ENCODE measurements around the gene KLHL40.

Gene KLHL40

DNA sequence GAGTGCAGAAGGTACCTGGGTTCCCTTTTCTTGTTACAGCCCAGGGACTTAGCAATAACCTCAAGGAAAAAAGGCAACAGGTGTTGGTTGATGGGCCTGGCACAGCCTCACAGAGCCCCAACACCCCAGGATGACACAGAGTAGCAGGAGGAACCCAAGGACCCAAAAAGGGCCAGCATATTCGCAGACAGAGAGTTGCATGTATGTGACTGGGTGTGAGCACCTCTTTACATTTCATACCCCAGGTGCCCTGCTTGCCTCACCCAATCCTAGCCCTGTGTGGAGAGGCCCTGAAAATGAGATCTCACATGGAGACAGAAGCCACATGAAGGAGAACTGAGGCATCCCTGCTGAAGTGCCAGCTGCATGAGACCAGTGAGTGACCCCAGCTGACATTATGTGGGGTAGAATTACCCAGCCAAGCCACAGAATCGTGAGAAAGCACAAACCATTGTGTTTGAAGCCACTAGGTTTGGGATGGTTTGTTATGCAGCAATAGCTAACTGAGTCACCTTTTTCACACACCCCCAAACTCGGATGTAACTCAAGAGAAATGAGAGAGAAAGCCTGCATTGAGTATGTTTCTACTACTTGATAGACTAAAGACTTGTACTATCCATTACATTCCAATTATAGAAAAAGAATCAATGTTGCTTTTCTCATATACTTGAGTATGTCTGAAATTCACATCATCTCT lies 43.5 kb downstream of the KLHL40 start:
- DNase-seq, result no peak

DNA sequence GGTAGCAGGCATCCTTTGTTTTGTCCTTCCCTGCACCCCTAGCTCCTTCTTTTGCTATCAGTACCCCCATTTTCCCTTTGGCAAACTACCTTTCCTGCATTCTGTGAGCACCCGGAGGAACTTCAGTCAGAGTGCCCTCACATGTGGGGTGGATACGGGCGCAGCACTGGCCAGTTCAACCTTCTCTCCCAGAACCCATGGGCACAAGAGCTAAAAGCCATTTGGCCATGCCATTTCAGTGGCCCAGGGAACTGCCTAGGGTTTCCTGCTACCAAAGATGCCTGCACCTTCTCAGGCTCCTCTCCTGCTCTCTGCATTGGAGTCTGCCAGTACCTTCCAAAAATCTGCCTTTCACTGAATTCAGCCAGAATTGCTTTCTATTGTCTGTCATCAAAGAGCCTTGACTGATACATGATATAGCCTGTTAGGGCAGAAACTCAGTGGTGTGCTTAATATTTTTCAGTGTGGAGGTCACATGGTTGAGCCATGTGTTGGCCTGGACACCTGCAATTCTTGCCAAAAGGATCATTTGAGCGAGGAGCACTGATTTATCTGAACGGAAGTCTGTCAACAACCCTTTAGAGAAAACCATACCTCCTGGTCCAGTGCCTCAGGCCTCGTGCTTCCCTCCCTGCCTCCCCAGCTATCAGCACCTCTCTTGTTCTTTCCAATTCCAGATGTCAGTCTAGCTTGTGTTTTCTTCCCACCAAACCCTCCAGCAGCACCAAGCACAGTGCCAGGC lies 44.2 kb downstream of the KLHL40 start:
- no peak for DNase-seq

DNA sequence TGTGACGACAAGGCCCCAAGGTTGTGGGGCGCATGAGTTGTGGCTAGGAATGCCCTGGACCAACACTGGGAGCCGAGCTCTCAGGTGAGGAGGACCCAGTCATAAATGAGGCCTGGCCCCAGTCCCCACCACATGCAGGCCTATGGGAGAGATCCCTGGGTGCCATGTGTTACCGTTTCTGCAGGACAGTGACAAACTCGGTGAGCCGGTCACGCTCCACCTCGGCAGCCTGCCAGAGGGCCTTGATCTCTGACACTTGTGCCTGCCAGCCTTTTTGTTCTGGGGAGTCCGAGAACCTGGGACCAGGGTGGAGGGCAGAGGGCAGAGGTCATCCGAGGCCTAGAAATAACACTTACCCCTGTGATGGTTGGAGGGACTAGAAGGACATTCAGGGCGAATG lies 45.0 kb downstream of the KLHL40 start:
- DNase-seq, result no peak

DNA sequence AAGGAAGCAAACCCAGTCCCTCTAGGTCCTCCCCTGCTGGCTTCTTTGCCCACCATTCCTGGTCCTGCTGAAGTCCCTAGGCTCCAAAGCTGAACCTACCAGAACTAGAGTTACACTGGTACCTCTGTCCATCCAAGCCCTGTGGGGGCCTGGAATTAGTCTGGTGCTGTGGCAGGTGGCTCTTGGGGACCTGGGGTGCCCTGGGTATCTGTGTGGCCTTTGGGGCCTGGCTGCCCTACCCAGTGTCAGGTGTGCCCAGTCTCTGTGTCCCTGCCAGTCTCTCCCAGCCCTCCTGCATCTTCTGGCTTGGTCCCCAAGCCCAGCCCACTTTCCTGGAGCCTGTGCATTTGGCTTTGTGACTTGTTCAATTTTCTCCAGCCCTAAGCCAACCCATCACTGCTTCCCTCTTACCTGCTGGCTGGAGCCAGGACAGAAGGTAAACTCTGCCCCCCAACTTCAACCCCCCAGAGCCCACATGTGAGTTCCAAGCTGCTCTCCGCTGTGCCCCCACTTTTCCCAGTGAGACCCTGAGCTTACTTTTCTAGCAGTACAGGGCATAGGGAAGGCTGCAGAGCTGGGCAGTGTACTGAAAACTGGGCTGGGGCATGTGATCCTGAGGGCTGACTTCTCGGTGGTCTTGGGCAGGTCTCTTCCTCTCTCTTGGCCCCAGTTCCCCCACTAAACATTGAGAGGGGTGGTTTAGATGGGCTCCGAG lies 45.5 kb downstream of the KLHL40 start:
- DNase-seq, result no peak

DNA sequence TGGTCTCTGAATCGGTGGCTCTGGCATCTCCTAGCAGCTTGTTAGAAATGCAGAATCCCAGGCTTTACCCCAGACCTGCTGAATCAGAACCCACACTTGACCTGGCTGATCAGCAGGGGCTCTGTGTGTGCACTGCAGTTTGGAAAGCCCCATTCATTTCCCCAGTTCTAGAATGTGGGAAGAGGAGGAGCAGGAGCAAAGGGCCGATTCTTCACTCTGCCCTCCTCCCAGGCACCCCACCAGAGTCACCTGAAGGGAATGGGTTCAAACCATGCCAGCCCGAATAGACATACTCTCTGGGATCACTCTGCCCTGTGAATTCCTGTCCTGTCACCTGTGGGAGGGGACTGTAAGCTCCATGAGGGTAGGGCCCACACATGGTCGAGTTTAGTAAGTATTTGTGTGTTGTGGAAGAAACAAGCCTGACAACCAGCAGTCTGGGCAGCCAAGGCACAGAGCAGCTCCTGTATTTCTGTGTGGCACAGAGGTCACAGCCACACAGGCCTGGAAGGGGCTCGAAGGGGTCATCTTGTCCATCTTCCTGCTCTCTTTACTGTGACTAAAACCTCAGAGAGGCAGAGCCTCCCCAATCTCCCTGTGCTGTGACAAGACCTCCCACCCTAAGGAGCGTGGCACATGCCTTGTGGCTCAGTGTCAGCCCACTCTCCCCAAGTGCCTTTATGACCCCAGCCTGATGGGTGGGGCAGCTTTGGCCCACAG lies 46.3 kb downstream of the KLHL40 start:
- no peak for DNase-seq

DNA sequence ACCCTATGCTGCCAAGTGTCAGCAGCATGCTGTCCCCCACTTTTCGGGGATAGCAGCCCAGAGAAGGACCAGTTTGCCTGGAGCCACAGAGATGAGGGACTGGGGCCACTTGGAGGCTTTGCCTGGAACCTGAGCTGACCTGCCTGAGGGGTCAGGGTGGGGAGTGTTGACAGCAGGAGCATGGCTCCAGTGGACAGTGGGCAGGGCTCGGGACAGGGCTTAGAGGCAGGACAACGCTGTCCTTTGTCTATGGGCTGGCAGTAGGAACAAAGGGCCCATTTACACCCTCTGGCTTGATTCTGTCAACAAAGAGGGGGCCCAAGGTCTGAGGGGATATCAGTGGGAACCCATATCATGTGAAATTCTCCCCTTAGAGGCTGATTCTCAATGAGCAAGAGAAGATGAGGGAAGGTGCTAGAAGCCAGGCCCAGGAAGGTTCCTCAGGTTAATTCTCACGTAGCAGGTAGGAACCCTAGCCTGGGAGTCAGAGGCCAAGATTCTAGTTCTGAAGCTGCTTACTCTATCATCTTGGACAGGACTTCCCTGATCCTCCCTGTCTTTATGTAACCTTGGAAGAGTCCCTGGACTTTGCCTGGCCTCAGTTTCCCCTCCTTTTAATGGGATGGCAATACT lies 47.0 kb downstream of the KLHL40 start:
- DNase-seq, result no peak

DNA sequence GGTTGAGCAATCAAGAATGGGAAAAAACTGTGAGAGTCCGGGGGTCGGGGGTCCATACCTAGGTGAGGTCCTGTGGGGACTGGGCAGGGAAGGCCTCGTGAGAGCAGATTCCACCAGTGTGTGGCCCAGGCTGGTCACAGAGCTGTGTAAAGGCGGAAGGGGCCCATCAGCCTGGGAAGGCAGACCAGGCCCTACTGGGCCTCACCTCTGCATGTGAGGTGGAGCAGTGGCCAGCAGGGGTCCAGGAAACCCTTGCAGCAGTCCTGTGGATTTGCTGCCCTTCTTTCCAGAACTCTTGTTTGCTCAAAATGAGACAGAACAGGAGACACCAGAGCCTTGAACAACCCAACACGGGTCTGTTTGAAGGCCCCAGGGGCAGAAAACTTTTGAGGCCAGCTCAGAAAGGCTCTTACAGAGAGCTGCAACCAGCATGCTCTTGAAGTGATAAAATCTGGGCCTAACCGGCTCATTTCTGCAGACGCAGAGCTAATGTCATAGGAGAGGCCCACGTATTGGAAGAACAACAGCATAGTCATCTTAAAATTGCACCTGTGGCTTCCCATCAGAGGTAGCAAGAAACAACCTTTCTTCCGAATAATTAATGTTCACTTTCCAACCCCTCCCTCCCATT lies 47.6 kb downstream of the KLHL40 start:
- DNase-seq, result no peak

DNA sequence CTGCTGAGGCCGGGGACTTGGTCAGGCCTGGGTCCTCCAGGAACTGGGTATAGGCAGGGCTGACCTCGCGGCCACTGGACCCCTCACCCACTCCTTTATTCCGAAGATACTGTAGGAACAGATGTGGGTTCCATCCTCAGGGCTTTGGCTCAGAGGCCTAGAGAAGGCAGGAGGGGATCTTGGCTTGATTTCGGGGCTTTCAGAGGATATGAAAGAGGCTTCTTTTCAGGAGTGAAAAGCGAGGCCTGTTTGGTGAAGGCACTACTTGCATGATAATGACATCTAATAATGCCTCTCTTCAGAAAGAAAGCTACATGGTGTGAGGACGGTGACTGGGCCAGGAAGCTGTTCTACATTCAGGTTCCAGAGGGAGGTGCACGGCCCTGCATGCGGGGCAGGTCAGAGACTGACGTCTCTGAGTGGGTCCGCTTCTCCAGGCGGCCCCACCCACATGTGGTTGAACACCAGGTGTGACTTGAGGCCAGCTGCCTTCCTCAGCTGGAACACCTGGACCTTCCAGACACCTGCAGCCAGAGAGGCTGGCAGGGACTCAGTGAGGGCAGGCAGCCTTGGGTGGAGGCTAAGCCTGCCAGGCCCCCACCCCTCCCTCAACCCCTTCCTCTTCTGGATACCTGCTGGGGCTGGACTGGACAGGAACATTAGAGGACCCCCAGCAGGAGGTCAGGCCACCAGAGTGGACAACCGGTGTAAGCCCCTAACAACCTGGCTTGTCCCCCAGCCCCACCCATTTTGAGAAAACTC lies 48.3 kb downstream of the KLHL40 start:
- DNase-seq, result no peak

DNA sequence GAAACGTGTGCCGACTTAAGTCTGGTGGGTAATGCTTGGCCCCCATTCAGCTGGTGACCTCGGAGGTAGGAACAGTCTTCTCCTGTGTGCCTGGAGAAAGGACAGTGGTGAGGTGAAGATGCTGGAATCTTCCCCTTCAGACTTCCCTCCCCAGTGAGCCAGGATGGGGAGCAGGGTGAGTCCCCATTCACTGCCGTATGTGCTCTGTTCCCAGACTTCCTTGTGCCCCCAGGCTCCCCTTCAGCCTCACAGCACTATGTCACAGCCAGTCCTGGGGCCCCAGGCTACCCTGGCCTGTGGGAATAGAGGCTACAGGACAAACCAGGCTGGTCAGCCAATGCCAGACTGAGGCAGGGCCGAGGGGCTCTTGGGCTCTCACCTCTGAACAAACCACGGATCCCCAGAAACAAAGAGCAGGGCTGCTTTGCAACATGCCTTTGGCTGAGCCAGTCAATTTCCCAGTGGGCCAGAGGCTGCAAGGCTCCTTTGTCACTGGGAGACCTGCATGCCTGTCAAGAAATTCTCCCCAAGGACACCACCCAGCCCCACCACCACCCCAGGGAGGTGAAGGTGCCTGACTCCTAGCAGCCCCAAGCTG lies 49.0 kb downstream of the KLHL40 start:
- no peak for DNase-seq

DNA sequence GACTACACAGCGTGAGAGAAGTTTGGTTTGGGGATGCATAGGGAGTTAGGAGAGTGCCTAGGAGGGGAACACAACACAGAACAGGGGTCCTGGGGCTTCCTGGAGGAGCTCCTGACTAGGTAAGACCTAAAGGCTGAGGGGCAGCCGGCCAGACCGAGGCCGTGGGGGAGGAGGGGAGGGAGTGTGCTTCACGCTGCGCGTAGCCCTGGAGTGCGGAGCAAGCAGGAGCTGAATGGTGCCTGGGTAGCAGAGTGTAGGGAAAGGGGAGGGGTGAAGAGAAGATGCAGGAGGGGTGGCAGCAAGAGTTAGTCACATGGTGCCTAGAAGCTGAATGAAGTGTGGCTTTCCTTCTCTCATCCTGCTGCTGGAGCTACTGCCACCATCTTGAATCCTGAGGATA lies 49.7 kb downstream of the KLHL40 start:
- no peak for DNase-seq

DNA sequence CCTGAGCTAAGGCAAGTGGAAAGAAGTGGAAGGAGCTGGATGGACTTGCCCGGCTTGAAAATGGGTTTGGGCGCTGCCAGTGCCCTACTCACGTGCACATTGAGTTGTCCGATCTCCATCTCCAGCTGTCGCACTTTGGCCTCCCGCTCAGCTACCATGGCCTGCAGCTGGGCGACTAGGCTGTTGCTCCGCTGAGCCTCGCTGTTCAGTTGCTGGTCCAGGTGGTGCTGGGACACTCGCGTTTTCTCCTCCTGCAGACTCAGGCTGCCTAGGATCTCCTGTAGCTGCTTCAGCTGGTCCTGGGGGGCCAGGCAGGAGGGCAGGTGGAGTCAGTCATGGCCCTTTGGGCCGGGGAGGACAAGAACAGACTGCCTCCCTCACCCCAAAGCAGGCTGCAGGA lies 50.3 kb downstream of the KLHL40 start:
- no peak for DNase-seq

DNA sequence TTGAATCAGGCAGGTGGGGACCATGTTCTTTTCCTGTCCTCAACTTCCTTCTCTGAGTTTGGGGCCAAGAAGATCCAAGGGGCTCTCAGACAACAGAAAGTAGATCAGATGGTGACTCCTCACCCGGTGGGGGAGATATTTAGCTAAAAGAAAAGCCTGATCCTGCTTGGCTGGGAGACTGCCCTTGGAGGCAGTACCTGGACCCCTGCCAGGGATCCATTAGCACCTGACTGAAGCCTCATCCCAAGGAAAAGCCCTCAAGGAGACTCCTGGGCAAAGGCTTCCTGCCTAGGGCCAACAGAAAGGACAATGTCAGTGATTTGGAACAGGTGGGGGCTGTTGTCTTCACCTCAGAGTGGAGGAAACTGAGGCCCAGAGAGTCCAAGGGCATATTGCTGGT lies 50.7 kb downstream of the KLHL40 start:
- DNase-seq, result no peak

DNA sequence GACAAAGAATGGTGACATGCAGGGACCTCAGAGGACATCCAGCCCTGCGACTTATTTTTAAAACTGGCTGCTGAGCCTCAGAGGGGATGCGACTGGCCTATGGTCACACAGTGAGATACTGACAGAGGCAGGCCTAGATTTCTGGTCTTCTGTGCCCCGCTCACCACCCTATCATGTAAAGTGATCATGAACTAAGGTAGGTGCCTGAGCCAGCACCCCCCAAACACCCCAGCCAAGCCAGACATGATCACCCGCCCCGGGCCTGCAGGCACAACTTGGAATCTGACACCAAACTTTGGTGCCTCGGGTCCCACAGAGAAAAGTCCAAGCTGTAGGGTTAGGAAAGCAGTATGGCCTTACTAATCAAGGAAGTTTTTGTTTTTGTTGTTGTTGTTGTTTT lies 51.2 kb downstream of the KLHL40 start:
- DNase-seq, result no peak

DNA sequence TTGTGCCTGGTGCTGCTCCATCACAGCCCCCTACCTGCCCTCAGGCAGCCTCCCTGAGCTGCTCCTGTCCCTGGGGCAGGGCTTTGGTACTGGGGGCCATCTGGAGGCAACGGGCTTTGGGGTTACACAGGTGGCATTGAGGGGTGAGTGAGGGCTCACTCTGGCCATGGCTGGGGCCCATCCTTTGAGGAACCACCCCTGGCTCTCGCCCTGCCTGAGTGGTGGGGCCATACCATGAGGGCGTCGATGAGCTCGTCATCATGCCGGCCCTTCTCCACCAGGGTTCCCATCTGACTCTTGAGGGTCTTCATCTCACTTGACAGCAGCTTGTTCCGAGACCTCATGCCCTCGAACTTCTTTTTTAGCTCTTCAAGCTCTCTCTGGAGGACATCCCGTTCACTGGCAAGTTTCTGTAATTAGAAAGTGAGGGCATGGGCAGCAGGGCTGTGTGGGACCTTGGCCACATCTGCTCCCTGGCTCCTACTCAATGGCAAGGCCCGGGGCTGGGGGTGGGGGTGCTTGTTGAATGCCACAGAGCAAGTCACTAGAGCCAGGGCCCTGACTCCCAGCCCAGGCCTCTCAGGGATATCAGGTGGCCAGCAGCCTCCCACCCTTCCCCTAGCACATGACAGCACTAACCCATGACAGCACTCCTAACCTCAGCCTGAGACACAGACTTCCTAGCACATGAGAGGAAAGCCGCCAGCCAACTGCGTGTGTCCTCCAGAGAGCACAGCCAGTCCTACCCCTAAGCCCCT lies 54.2 kb downstream of the KLHL40 start:
- DNase-seq, result no peak

DNA sequence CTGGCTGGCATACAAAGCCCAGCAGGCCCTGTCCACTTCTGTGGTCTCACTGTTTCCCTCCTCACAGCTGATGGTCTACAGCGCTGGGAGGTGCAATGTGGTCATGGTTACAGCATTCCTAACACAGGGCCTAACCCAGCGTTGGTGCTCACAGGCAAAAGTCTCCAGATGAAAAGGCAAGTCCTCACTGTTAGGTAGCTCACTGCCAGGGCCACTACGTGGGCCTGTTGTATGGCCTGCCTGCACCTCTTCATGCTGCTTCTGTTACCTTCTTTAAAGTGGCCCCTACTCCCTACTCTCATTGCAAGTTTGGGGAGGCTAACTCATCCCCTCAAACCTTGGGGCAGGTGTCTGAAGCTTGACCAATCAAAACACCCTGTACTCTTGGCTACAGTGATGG lies 56.5 kb downstream of the KLHL40 start:
- DNase-seq, result no peak
